Right kidney (tissue), 9 donors: Measurements from ENCODE around the gene GOT1.
A peak's percentile ranks its signal among the peaks of the same experiment; 100 is the strongest.

Experiments used
- DNase-seq: peaks from one replicate; pipeline ENCODE4 v3.0.0-alpha.2; 2016
- long read RNA-seq, 8 donors: transcript quantifications; one replicate each; lab custom pipeline, GENCODE V29; 2026

The GOT1 gene
- long read RNA-seq, donor 1, transcript GOT1-202 (2 exons, 716 nt) = minor isoform, 7 of 55 reads
- long read RNA-seq, donor 1, transcript GOT1-201 (9 exons, 2,923 nt) = major isoform, 39 of 55 reads
- long read RNA-seq, donor 1, partial matches to known transcripts = 5 of 55 reads
- long read RNA-seq, donor 1, other reads (novel, unspliced or antisense) = 0 of 55 reads
- long read RNA-seq, donor 2, transcript GOT1-201 (9 exons, 2,923 nt) = major isoform, 10 of 12 reads
- long read RNA-seq, donor 2, partial matches to known transcripts = 0 of 12 reads
- long read RNA-seq, donor 2, other reads (novel, unspliced or antisense) = 0 of 12 reads
- long read RNA-seq, donor 3, transcript GOT1-201 (9 exons, 2,923 nt) = major isoform, 21 of 25 reads
- long read RNA-seq, donor 3, partial matches to known transcripts = 0 of 25 reads
- long read RNA-seq, donor 3, other reads (novel, unspliced or antisense) = 0 of 25 reads
- long read RNA-seq, donor 4, transcript GOT1-201 (9 exons, 2,923 nt) = major isoform, 11 of 15 reads
- long read RNA-seq, donor 4, partial matches to known transcripts = 0 of 15 reads
- long read RNA-seq, donor 4, other reads (novel, unspliced or antisense) = 0 of 15 reads
- long read RNA-seq, donor 5, transcript GOT1-201 (9 exons, 2,923 nt) = major isoform, 35 of 39 reads
- long read RNA-seq, donor 5, partial matches to known transcripts = 0 of 39 reads
- long read RNA-seq, donor 5, other reads (novel, unspliced or antisense) = 0 of 39 reads
- long read RNA-seq, donor 6, transcript GOT1-201 (9 exons, 2,923 nt) = major isoform, 34 of 39 reads
- long read RNA-seq, donor 6, partial matches to known transcripts = 0 of 39 reads
- long read RNA-seq, donor 6, other reads (novel, unspliced or antisense) = 0 of 39 reads
- long read RNA-seq, donor 7, transcript GOT1-201 (9 exons, 2,923 nt) = major isoform, 21 of 42 reads
- long read RNA-seq, donor 7, transcript GOT1-202 (2 exons, 716 nt) = minor isoform, 12 of 42 reads
- long read RNA-seq, donor 7, partial matches to known transcripts = 6 of 42 reads
- long read RNA-seq, donor 7, other reads (novel, unspliced or antisense) = 0 of 42 reads
- long read RNA-seq, donor 8, transcript GOT1-201 (9 exons, 2,923 nt) = major isoform, 40 of 50 reads
- long read RNA-seq, donor 8, partial matches to known transcripts = 5 of 50 reads
- long read RNA-seq, donor 8, other reads (novel, unspliced or antisense) = 0 of 50 reads

GRCh38 chr10:99430451-99431189, at the start of gene GOT1:
TSS of gene GOT1 (minus strand) at chr10:99430624. CDS start at chr10:99430565, 59 bp downstream.
- DNase-seq = peak; percentile 95

GRCh38 chr10:99470327-99470726, 39.9 kb upstream of the GOT1 start:
- no peak for DNase-seq

DNA sequence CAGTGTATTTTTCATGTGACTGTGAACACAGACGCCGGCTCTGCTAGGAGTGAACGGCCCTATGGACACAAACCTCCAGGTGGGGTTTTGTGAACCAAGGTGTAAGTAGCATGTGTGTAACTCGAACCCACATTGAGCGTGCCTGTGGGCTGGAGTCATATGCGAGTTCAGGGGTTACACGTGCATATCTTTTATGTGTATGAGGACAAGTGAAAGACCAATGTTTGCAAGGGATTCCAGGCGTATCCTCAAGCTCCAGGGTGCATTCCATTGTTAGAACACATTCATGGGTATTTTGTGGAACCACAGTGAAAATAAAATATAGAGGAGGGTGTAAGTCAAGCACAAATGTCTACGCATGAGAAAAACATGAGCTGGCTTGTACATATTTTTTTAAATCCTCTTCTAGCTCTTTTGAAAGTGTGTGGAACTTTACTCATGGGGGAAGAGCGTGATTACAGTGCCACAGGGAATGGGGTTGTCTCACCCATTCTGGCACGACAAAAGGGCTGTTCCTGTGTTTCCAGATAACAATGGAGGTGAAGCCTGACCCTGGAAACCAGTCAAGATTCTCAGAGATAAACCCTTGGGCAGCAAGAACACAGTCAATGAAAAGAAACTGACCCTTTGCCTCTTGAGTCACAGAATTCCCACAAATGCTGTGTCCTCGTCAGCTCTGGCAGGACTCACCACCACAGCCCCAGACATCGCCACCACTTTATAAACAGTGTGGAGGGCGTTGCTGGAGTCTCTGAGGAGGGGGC, 37.0 kb upstream of the GOT1 start:
- no peak for DNase-seq

- no peak for DNase-seq
Measured at GRCh38 chr10:99466632-99467223, 36.3 kb upstream of the GOT1 start.

DNA sequence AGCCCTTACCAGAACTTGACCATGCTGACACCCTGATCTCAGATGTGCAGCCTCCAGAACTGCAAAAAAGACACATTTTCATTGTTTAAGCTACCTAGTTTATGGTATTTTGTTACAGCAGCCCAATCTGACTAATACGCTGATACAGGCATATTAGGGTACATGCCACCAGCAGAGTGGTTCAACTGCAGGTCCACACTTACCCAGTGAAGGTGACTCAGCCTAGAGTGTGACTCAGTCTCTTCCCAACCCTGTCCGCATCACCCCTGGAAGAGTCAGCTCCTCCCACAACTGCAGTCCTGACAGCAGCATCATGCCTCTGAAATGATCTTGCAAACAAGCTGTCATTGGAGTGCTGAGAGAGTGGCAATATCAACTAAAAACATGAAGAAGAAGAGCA, 30.8 kb upstream of the GOT1 start:
- DNase-seq = no peak

- DNase-seq = no peak
Measured at GRCh38 chr10:99460070-99460469, 29.6 kb upstream of the GOT1 start.

GRCh38 chr10:99459217-99459616, 28.8 kb upstream of the GOT1 start:
- DNase-seq = no peak

DNA sequence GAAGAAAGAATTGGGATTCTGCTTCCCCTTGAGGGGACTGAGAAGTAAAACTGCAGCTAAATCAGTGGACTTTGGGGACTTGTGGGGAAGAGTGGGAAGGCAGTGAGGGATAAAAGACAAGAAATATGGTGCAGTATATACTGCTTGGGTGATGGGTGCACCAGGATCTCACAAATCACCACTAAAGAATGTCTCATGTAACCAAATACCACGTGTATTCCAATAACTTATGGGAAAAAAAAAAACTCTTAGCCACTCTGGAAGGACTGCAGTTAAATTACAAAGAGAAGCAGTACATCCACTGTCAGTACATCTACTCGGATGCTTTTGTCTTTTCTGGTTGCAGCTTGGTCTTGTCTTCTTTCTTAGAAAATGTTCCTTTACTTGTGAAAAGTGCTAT, 27.4 kb upstream of the GOT1 start:
- no peak for DNase-seq

DNA sequence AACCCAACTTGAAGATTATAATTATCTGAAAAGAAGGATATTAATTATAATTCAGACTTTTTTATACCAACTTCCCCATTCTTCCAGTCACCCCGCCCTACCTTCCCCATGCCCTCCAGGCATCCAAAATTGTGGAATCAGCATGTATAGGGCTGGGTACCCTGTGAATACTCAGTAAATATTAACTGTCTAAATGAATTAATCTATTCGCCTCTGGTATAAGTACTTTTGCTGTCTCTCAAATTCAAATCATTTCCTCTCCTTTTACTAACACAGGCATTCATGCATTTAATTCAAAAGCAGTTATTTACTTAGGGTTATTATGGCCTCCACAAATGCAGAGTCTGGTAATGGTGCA, 26.5 kb upstream of the GOT1 start:
- DNase-seq = no peak

- DNase-seq = no peak
Measured at GRCh38 chr10:99456207-99456930, 25.9 kb upstream of the GOT1 start.

DNA sequence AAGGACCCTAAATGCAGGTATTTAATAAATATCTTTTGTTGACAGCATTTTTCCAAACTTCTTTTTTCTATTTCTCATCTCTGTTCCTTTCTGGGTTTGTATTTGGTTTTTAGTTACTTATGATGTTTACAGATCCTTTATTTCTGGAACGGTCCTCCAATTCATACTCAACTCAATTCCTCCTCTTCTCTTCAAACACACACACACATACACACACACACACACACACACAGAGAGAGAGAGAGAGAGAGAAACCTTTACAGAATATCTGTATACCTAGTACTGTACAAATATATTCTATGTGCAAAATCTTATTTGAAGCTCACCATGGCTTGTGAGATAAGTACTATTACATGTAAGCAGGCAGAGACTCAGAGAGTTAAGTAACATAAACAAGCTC, 21.6 kb upstream of the GOT1 start:
- DNase-seq = no peak

DNA sequence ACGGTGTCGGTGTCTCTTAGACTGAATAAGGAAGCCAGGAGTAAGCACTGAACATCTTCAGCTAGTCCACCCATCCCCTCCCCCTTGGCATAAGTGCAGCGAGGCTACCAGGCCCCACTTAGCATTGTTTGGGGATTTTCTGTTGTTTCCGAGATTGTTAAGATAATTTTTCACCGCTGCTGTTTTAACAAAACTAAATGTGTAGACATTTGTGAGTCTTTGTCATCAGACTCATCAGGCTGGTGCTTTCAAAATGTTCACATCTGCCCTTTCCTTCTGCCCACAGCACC, 21.0 kb upstream of the GOT1 start:
- DNase-seq = no peak

DNA sequence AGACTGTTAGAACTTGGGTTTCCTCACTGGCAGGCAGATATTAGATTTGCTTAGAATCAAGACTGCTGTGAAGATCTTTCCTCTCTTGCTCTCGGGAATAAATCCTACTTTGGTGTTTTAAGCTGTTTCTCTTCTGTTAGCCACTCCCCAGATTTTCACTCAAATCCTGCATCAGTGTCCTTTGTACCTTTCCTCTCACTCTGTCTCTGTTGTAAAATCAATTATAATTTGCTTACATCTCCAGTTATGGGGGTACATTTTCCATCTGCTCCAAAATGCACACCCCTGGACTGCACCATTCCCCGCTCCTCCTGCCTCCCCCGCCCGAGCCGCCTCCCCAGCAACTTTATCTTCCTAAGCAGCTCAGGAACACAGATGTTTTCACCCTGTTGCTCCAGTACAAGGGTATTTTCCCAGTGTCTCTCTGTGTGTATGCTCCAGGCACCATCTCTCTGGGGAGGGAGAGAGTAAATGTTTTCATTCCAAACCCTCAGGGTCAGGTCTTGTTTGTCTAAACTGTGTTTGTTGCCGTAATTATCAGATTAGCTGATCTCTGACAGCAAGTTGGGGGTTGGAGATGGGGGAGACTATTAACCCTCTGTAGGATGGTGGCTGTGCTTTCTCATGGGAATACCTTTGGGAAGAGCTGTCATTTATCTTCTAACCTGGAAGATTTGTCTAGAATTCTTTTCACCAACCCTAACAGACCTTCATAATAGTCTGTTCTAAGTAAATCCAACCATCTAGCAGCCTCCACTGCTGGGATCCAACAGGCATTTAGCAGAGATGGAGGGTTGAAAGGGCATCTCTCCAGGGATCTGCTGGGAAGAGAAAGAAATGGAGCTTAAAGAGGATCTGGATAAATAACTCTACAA, 20.4 kb upstream of the GOT1 start:
- DNase-seq = no peak

DNA sequence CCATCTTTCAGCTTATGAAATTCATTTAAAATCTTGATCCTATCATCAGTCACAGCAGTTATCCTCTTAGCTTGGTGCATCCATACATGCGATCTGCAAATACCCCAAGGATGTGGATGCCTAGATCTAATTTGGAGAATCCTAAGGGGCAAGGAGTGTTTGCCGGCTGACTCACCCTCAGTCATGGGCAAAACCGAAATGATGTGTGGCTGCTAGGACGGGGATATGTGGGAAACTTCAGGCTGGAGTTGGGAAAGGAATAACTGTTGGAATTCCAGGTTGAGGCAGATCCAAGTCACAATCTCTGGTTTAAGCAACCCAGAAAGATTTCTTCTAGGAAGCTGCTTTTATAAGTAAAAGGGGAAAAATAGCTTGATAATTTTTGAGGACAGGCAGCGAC, 19.7 kb upstream of the GOT1 start:
- no peak for DNase-seq

GRCh38 chr10:99449023-99449422, 18.6 kb upstream of the GOT1 start:
- DNase-seq = no peak

DNA sequence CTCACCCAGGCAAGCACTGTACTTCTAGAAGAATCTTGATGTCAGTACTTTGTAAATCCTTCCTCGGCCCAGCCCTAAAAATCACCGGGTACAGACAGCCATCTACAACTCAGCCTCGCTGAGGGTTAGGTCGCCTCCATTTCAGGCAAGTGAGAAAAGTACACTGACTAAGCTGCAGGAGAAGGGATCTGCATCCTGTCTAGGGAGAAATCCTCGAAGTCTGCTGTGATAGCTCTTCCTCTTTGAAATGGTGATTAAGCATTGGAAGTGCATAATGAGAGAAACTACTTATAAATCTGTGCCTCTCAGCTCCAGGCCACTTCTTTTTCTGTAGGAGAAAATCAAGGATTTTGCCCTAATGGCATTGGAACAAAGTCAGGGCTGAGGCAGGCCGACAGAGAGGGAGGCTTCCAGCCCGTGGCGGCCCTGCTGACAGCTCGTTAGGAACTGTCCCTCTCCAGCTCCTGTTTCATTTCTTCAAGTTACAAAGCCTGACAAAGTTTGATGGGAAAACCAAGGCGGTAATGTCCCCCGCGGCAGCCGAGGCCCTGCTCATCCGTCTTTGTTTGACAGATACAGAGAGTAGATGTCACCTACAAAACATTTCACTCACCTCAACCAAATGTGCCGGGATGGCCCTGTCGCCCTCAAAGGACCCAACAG, 14.1 kb upstream of the GOT1 start:
- no peak for DNase-seq

DNA sequence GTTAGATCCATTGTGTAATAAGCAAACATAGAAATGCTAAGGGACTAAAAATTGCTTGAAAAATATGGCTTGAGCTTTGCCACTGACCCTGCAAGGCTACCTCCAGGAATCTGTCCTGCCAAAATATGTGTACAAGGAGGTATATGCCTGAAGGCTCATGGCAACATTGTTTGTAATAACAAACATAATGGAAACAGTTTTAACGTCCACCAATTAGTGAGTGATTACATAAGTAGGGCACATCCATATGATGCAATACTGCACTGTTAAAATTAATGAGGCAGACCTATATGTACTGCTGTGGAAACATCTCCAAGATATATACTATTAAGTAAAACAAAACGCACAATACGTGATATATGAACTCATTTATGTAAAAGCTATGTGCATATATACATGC, 13.1 kb upstream of the GOT1 start:
- DNase-seq = no peak

GRCh38 chr10:99442394-99442793, 12.0 kb upstream of the GOT1 start:
- DNase-seq = no peak

- no peak for DNase-seq
Measured at GRCh38 chr10:99438890-99439289, 8.5 kb upstream of the GOT1 start.
